Bronchial epithelial cell (primary cell): ENCODE results near the gene EN2. TPM values are rescaled to one million over a fixed set of nuclear protein-coding genes. Genes with fewer than 3 reads are reported as not detected.

Experiments used
- DNase-seq: peaks from one replicate; pipeline ENCODE4 v3.0.0-alpha.2; 2010; ENCODE audit warnings: low read depth
- FAIRE-seq: peaks from 2 replicates; lab custom pipeline; 2011; peaks lifted over from hg19 to GRCh38; lab: Jason Lieb, UNC
- H3K27me3 ChIP-seq: 2 replicates; pipeline ENCODE4 v1.5.1; 2011; ENCODE audit warnings: low read length; ENCODE audit not compliant: control insufficient read depth, insufficient read depth
- H3K36me3 ChIP-seq: 2 replicates; pipeline ENCODE4 v1.5.1; 2011; ENCODE audit warnings: low read length; ENCODE audit not compliant: control insufficient read depth, insufficient read depth
- H3K4me3 ChIP-seq: 2 replicates; pipeline ENCODE4 v1.5.1; 2011; ENCODE audit warnings: mild to moderate bottlenecking, low read depth, low read length, control low read depth
- CTCF ChIP-seq: IDR thresholded peaks from 2 replicates; pipeline ENCODE4 v1.5.1; 2011; ENCODE audit warnings: mild to moderate bottlenecking, moderate library complexity, low read length, control low read depth, inconsistent platforms; ENCODE audit not compliant: insufficient read depth, severe bottlenecking
- total RNA-seq: library from RNA; depleted of rRNA; stranded (reverse); fragments of >200 nt; gene quantifications from 2 replicates; pipeline ENCODE4 v1.2.1, GENCODE V29; 2014

Gene EN2
- total RNA-seq, 1 donor from 2014 or later: not detected

- H3K27me3 ChIP-seq: peaks cover 83% of the 10 kb centered on the region
- FAIRE-seq: no peak
- no peak for DNase-seq
- no peaks in the 10 kb centered on the region for H3K36me3 ChIP-seq
- no peak overlapping the region for H3K4me3 ChIP-seq
- TF ChIP-seq CTCF: no peak
Measured at GRCh38 chr7:155464183-155464582, 6.3 kb downstream of the EN2 start.

- DNase-seq (no peak), FAIRE-seq (no peak)
- Histone ChIP-seq H3K4me3 (no peak overlapping the region), H3K36me3 (no peaks in the 10 kb centered on the region), H3K27me3 (peaks cover 83% of the 10 kb centered on the region)
- TF ChIP-seq CTCF: no peak
Measured at GRCh38 chr7:155464948-155465739, 7.2 kb downstream of the EN2 start.

- no peak for DNase-seq
- FAIRE-seq: no peak
- H3K27me3 ChIP-seq: peaks cover 82% of the 10 kb centered on the region
- no peaks in the 10 kb centered on the region for H3K36me3 ChIP-seq
- no peak for TF ChIP-seq CTCF
- H3K4me3 ChIP-seq: no peak overlapping the region
Measured at GRCh38 chr7:155465761-155466141, 7.8 kb downstream of the EN2 start.

GRCh38 chr7:155466142-155466813, 8.3 kb downstream of the EN2 start:
- FAIRE-seq: no peak
- no peak for DNase-seq
- Histone ChIP-seq H3K36me3 (no peaks in the 10 kb centered on the region), H3K4me3 (no peak overlapping the region), H3K27me3 (peaks cover 82% of the 10 kb centered on the region)
- no peak for TF ChIP-seq CTCF

GRCh38 chr7:155466814-155467733, 9.1 kb downstream of the EN2 start:
- DNase-seq (no peak), FAIRE-seq (no peak)
- no peak for TF ChIP-seq CTCF
- Histone ChIP-seq H3K36me3 (no peaks in the 10 kb centered on the region), H3K27me3 (peaks cover 81% of the 10 kb centered on the region), H3K4me3 (no peak overlapping the region)
